ENCODE data around the gene GSE1. TPM values are rescaled to one million over a fixed set of nuclear protein-coding genes. Genes with fewer than 3 reads are reported as not detected.

GSE1 gene
- total RNA-seq, 1 donor from 2014 or later: 87.2 TPM

- Histone ChIP-seq H3K4me3 (no peak overlapping the region), H3K27me3 (no peaks in the 10 kb centered on the region), H3K36me3 (peaks cover 97% of the 10 kb centered on the region), H3K4me1 (no peaks in the 10 kb centered on the region), H3K9me3 (no peaks in the 10 kb centered on the region), H3K27ac (no peak overlapping the region)
- intact Hi-C loops (cut with DNase I): no loop called here
- DNase-seq (peak; percentile 71), ATAC-seq (peak; percentile 73)
- TF ChIP-seq CTCF (IDR thresholded peaks at IDR 0.05): peak; percentile 85
These were observed 46.8 kb downstream of the GSE1 start for GRCh38 chr16:85659805-85660511.

- H3K27me3 ChIP-seq: no peaks in the 10 kb centered on the region
- no peak for TF ChIP-seq CTCF (IDR thresholded peaks at IDR 0.05)
- H3K4me1 ChIP-seq: no peaks in the 10 kb centered on the region
- intact Hi-C loops (cut with DNase I): no loop called here
- peak; percentile 65 for DNase-seq
- no peak overlapping the region for H3K4me3 ChIP-seq
- ATAC-seq: no peak
- H3K9me3 ChIP-seq: no peaks in the 10 kb centered on the region
- no peak overlapping the region for H3K27ac ChIP-seq
- peaks cover 97% of the 10 kb centered on the region for H3K36me3 ChIP-seq
These were observed 48.0 kb downstream of the GSE1 start for GRCh38 chr16:85660843-85661739.

- ATAC-seq (no peak), DNase-seq (peak; percentile 55)
- intact Hi-C loops (cut with DNase I): no loop called here
- H3K27me3 ChIP-seq: no peaks in the 10 kb centered on the region
- peaks cover 97% of the 10 kb centered on the region for H3K36me3 ChIP-seq
- no peaks in the 10 kb centered on the region for H3K9me3 ChIP-seq
- no peak overlapping the region for H3K4me3 ChIP-seq
- TF ChIP-seq CTCF (IDR thresholded peaks at IDR 0.05): no peak
- H3K27ac ChIP-seq: no peak overlapping the region
- H3K4me1 ChIP-seq: no peaks in the 10 kb centered on the region
These were observed 48.8 kb downstream of the GSE1 start for GRCh38 chr16:85661740-85662481.

DNA sequence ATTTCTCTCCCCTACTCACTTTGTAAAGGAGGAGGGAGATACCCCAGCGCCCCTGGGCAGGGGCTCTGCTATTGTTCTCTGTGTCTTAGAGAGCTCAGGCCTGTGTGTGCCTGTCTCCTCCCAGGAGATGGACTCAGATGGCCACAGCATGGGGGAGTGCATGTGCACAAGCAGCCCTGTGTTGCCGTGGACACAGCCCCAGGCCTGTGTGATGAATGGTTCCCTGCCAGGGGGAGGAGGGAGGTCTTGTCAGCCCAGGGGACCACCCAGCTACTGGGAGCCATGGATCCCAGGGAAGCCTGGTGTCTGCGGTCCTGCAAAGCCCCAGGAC lies 49.3 kb downstream of the GSE1 start:
- intact Hi-C loops (cut with DNase I): no loop called here
- no peak for ATAC-seq
- Histone ChIP-seq H3K36me3 (peaks cover 97% of the 10 kb centered on the region), H3K4me3 (no peak overlapping the region), H3K9me3 (no peaks in the 10 kb centered on the region), H3K27ac (no peak overlapping the region), H3K4me1 (no peaks in the 10 kb centered on the region), H3K27me3 (no peaks in the 10 kb centered on the region)
- TF ChIP-seq CTCF (IDR thresholded peaks at IDR 0.05): no peak
- DNase-seq: no peak

- TF ChIP-seq CTCF (IDR thresholded peaks at IDR 0.05): no peak
- Histone ChIP-seq H3K4me1 (no peaks in the 10 kb centered on the region), H3K4me3 (no peak overlapping the region), H3K27me3 (no peaks in the 10 kb centered on the region), H3K36me3 (peaks cover 97% of the 10 kb centered on the region), H3K9me3 (no peaks in the 10 kb centered on the region), H3K27ac (no peak overlapping the region)
- ATAC-seq: no peak
- intact Hi-C loops (cut with DNase I): no loop called here
- DNase-seq: no peak
These were observed 50.1 kb downstream of the GSE1 start for GRCh38 chr16:85662976-85663830.

All from upper lobe of right lung (tissue), 1 donor.